ENCODE results near the gene PICK1.

Gene PICK1

DNA sequence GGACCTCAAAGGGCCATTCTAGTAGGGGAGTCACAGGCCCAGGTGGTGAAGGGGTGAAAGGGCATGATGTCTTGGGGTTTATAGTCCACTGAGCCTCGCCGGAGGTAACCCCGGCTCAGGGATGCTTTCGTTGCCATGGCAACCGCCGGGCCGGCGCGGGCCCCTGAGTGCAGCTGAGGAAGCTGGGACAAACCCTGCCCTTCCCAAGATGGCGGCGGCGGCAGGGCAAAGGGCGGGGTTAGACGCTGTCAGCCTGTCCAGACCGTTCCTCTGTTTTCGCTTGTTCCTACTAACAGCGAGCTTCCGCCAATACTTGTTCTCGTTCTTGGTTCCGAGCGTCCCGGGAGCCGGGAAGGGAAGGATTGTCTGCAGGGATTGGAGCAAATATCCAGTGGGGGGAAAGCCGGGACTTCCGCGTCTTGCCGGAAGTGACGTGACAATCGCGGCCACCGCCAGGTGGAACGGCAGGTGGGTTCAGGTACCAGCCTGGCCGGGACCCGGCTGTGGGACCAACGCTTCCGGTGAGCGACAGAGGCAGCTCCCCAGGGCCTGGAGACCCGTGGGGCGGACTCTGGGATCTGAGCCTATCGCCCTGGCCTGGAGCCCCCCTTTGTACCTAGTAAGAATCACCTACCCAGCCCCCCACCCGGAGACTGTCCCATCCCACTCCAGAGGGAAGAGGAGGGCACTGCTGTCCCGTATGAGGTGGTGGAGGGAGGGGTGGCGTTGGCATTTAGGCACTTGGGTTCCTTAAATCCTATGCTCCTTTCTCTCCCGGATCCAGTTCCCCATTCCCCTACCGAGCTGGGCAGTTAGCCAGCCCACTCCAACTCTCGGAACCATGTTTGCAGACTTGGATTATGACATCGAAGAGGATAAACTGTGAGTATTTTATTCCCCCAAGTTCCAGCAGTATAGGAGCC lies at the start of gene PICK1:
Gene PICK1, plus strand, starts transcription at position 436 of the 923 bp plus-strand sequence. Its CDS starts 406 bp downstream, at position 842.
- peak; percentile 95 for DNase-seq

DNA sequence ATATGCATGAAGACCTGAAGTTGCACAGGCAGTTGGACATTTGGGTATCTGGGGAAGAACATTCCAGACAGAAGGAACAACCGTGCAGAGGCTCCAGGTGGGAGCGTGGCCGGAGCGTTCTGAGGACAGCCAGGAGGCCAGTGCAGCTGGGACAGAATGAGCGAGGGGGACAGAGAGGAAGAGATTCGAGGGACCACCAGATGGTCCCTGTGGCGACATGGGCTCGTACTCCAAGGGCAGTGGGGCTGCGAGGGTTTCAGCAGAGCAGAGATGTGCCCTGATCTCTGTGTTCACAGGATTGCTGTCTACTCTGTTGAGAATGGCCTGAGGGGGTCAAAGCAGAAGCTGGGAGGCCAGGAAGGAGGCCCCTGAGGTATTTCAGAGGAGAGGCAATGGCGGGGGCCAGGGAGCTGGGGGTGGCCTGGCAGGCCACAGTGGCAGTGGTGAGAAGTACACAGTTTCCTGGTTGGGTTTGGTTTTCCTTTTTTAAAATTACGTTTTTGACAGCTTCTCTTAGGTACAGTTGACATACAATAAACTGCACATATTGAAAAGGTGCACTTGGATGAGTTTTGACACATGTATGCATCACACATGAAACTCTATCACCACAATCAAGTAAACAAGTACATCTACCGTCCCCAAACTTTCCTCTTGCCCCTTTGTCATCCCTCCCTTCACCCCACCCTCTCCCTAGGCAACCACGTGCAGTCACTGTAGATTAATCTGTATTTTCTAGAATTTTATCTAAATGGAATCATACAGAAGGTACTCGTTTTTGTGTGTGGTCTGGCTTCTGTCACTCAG lies 48.0 kb upstream of the PICK1 start:
- DNase-seq, result no peak

DNA sequence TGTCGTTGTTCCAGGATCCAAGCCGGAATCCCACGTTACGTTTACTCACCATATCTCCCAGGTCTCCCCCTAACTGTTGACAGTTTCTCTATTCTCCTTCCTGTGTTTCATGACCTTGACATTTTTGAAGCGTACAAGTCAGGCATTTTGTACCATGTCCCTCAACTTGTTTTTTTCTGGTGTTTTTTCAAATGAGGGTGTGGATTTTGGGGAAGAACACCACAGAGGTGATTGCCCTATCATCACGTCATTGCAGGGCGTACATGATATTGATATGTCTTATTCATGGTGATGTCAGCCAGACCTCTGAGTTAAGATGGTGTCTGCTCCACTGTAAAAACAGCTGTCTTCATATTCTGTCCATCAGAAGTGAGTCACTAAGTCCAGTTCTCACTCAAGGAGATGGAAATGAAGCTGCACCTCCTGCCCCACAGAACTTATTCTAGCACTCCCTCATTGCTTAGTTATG lies 44.6 kb upstream of the PICK1 start:
- no peak for DNase-seq

- no peak for DNase-seq
These were observed 43.1 kb upstream of the PICK1 start for GRCh38 chr22:38014083-38014482.

GRCh38 chr22:38016182-38017151 lies 40.7 kb upstream of the PICK1 start:
- peak; percentile 63 for DNase-seq

- no peak for DNase-seq
These were observed 39.8 kb upstream of the PICK1 start for GRCh38 chr22:38017272-38017920.

DNA sequence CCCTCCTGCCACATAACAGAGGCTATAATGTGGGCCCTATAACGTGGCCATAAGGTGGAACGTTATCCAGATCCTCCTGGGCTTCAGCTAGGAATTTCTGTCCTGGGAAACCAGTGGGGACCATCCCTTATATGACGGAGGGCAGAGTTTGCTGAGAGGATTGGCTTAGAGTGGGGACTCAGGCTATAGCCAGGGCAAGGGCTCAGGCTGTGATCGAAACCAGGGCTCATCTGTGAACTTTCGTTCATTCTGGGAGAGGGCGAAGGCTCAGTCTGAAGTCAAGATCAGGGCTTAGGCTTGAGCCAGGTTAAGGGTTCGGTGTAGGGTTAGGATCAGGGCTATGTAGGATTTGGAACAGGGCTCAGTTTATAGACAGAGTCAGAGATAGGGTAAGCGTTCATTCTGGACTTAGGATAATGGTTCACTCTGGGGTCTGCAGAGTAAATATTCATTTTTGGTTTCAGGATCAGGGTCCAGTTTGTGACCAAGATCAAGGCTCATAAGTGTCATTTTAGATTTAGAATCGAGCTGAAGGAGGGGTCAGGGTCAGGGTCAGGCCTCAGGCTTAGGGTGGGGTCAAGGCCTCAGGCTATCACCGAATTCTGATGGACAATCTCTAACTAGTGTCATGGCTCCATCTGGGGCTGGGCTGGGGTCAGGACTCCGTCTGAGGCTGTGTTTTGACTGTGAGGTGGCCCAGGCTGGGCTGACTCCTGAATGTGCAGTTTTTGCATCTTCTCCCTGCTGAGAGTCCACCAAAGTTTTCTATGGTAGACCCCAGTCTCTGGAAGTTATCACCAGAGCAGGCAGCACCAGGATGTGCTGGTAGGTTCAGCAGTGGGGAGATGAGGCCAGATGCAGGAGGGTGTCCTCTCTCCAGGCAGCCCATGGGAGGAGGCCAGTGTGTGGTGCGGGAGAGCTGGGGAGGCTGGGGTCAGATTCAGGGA lies 39.0 kb upstream of the PICK1 start:
- DNase-seq, result no peak

GRCh38 chr22:38018938-38019827 lies 38.0 kb upstream of the PICK1 start:
- DNase-seq, result no peak

DNA sequence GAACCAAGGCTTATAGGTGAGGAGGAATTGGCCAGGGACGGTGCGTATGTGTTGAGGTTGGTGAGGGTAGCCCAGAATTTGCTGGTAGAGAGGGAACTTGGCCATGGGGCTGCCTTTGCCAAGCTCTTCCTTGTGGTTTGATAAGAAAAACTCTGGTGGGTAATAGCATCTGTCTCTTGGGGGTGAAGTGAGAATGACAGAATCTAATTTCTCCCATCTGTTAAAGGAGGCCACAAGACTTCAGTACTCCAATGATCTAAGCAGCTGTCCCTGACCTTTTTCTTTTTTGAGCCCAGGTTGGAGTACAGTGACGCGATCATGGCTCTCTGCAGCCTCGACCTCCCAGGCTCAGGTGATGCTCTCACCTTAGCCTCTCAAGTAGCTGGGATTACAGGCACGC lies 36.0 kb upstream of the PICK1 start:
- no peak for DNase-seq

GRCh38 chr22:38023045-38023444 lies 34.2 kb upstream of the PICK1 start:
- DNase-seq, result no peak

DNA sequence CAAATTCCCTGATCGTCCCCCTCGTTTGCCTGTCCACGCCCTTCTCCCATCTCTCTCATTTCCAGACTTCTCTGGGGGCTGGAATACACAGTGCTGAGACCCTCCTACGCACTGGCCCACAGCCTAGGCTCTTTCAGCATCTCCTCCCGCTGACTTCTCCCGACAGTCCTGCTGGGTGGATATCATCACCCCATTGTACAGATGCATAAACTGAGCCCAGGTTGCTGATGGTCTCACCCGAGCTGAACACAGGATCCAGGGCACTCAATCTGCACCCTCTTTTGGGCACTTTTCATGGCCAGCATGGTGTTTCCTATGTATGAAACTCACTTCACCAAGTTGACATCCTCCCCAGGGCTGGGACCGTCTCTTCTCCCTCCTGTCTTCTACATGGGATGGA lies 31.7 kb upstream of the PICK1 start:
- no peak for DNase-seq

- DNase-seq, result peak; percentile 35
These were observed 30.8 kb upstream of the PICK1 start for GRCh38 chr22:38026130-38027111.

DNA sequence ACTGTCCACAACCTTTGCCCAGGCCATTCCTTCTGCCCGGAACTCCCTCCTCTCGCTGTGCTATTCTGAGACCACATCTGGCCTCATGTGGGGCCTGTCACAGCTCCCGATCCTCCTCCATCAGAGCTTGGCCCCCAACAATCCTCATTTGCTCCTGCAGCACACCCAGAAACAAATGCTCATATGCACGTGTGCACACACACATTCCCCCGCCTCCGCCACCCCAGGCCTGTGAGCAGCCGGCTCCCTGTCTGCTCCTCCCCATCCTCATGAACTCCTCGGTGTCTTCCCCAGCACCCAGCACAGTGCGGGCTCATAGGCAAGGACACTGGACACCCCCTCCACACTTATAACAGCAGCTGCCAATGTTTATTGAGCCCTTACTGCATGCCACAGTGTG lies 29.7 kb upstream of the PICK1 start:
- DNase-seq, result no peak

DNA sequence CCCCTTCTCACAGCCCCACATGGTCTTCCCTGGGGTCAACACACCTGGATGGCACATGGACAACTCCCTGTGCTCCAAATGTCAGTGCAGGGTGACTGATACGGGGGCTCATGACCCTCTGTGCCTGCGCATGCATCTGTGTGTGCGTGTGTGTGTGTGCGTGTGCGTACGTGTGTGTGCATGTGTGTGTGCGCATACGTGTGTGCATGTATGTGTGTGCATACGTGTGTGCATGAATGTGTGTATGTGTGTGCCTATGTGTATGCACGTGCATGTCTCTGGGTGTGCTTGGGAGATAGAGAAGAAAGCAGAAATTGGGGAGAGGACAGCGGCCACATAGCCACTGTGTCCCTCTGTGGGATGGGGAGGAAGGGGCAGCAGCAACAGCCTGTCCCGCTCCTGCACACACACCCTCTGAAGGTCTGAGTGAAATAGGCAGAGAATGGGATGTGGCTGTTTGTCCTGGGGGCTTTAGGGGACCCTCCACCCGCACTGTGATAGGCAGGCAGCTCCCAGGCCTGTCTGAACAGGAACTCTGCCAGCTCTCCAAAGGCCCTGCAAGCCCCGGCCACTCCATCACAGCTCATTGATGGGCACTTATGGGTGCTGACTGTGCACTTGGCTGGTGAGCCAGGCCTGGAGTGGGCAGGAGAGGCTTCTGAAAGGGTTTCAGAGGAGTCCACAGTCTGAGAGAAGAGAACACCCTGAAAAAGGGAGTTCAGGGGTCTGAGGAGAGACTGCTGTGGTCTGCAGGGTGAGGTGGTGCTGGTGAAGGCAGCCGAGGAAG lies 28.7 kb upstream of the PICK1 start:
- DNase-seq, result no peak

GRCh38 chr22:38029370-38029769 lies 27.8 kb upstream of the PICK1 start:
- DNase-seq, result no peak

DNA sequence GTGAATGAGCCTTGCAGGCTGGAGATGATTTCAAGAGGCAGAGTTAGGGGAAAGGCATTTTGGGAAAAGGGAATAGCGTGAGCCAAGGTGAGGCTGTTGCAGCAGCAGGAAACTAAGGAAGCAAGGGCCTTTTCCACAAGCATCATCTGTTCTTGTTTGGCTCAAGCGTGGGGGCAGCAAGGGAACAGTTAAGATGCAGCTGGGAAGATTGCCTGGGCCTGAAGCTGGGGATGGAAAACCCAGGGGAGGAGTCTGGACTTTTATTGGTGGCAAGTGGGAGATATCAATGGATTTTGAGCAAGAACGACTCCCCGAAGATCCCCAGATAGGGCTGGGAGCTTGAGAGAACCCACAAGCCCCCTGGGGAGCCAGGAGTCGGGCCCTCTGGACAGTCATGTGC lies 27.3 kb upstream of the PICK1 start:
- no peak for DNase-seq

GRCh38 chr22:38030311-38031133 lies 26.7 kb upstream of the PICK1 start:
- peak; percentile 23 for DNase-seq

Measured in eye (tissue), 1 donor.